AG08395 (cell line): ENCODE data around the gene FLRT2.

Experiments used
- DNase-seq: peaks from one replicate; pipeline ENCODE4 v3.0.0; 2012; ENCODE audit warnings: mixed read lengths, low spot score

The FLRT2 gene

DNA sequence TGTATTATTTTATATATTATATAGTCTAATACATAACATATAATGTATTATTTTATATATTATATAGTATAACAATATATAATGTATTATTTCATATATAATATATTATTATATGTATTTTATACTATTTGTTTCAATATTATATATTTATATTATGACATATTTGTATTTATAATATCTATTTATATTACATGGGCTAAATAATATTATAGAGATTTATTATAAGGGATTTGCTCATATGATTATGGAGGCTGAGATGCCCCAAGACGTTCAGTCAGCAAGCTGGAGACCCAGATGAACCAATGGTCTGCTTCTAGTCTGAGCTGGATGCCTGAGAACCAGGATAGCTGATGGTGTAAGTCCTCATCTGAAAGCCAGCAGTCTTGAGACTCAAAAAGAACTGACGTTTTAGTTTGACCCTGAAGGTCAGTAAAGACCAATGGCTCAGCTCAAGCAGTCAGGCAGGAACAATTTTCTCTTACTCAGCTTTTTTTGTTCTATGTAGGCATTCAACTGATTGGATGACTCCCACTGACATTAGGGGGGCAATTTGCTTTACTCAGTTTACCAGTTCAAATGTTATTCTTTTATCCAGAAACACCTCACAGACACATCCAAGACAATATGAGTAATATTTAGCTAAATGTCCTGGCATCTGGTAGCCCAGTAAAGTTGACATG lies 130.4 kb downstream of the FLRT2 start:
- no peak for DNase-seq

DNA sequence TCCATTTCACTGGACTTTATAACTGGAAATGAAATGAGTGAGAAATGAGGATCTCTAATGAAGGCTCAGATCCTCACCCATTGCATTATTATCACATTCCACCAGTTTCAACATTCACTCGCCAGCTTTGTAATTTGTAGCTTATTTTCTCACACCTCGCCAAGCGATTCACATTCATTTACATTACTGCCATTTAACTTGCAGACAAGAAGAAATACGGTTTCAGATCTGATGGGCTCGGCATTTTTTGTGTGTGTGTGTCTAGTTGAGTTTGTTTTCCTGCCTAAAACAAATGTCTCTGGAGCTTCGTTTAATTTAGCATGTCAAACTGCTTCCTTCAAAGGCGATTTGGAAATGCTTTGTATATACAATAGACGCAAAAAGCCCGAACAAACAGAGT lies 132.2 kb downstream of the FLRT2 start:
- DNase-seq: no peak

DNA sequence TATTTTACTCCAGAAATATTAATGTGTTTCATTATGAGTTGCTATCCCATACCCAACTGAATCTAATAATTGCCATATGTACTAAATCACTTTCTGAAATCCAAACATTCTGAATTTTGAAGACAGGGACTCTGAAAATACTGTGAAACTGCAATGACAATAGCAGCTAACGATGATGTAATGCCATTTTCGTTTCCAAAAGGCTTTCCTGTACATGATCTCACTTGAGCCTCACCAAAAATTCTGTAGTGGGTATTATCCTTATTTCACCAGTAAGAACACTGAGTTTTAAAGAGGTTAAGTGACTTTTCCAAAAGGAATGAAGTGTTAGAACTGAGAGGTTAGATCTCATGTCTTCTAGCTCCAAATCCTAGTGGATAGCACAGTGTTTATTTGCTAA lies 133.3 kb downstream of the FLRT2 start:
- no peak for DNase-seq

DNA sequence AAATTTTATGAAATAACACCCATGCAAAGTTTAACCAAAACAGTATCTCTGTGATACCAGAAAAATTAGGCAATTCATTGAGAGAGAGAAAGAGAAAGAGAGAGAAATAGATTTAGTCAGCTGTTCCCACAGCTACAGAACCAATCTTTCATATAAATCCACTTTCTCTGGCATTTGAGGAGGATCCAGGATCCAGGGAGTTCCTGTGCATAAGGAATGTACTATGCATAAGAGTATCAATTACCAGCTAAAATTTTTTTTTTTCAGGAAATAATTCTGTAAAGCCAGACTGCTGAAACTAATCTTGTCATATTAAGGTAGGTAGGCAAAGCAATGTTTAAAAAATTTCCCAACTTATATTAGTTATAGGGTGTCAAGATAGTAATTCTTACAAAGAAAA lies 133.7 kb downstream of the FLRT2 start:
- DNase-seq: no peak

DNA sequence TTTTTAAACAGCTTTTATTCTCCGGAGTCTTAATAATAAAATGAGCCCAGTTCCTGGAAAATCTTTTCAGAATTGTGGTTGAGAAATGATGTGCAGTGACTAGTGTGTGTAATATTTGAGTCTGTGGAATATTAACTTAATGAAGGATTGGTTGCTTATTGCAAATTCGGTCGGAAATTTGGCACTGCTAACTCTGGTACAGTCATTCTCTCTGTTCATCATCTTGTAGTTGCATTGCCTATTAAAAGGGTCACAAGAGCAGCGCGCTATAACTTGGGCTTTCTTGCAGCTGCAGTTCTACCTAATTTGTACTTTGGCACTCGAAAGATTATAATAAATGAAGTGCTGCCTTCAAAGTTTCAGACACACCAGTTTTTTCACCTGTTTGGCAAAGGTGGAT lies 146.0 kb downstream of the FLRT2 start:
- DNase-seq: no peak

DNA sequence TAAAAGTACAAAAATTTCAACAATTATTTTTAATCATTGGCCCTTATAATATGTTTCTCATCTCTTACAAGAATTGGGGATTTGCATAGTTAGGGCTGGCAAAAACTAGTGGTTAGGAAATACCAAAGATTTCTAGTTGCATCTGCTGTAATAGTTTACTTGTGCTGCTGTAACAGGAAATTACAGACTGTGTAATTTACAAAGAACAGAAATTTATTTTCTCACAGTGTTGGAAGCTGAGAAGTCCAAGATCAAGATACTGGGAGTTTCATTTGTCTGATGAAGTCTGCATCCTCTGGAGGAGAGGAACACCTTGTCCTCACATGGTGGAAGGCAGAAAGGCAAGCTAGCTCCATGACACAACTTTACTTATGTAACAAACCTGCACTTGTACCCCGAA lies 157.0 kb downstream of the FLRT2 start:
- no peak for DNase-seq

DNA sequence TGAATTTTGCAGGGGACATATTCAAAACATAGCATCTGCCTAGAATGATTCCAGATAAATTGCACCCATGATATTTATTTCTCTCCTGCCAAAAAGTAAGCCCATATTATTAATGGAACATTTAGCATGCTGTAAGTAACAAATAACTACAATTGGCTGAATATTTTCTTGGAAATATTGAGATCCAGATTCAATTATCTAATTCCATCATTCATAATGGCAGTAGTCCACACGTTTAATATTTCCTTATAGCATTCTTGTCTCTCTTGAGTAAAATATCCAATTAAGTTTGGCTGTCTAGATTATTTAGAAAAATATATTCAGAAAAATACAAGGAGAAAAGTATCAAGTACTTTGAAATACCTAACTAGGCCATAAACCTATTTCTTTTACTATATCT lies 157.5 kb downstream of the FLRT2 start:
- no peak for DNase-seq

DNA sequence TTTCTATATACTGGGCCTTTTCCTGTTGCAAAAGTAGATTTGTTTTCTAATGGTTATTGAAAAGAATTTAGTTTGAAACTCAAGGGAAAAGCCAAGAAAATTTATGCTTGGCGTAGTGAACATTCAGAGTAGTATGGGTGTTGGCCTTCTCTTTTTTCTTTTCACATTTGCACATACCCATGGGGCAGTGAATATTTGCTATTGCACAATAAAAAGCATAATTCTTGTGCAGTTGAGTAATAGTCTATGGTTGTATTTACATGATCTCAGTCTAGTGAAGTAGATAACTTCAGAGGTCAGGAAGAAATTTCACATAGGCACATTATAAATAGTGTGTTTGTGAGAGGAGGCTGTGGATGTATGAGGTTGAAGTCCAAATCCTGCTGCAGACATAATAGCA lies 158.1 kb downstream of the FLRT2 start:
- no peak for DNase-seq

DNA sequence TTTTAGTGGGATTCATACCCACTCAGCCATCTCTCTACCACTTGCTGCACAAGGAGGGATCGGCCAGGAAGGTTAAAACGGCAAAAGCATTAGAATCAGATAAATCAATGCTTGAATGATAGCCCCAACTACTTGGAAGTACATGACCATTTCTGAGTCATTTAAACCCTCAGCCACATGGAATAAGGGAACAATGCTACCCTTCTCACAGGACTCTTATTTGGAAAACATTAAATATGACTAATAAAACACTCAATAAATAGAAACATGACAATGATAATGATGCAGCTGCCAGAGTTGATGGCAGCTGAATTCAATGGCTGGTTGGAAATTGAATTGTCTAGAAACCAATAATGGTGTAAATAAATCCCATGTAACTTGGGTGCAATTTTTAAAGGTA lies 165.4 kb downstream of the FLRT2 start:
- DNase-seq: no peak

DNA sequence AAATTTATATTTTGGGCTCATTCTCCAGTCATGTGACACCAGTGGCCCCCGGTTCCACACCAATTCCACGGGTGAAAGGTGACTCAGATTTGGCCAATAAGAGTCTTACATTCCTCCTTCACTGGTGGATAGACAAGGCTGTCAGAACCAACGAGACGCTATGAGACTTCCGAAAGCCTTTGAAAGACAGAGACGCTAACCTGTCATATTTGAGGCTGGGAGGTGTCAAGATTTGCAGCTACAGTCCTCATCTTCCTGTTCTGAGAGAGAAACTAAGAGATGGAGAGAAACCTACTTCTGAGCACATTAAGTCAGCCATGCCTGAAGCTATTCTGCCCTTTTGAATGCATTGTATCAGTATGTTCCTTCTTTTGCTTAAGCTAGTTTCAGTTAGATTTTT lies 171.2 kb downstream of the FLRT2 start:
- DNase-seq: no peak

DNA sequence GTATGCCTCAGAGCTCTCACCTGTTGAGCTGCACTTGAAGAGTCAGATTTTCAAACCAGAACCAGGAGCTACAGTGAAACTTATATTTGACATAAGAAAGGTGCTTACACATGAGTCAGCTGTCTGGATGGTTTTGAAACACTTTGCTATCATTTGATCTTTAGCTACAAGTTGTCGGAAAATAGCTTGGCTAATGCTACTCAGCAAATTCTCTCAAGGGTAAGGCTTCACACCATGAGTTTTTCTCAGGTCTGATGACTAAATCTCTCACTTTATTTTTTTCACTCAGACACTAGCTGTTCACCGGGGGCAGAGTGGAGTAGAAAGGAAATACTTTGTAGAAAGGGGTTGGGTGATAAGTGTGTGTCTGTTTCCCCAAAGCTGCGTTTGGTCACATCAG lies 171.8 kb downstream of the FLRT2 start:
- no peak for DNase-seq

DNA sequence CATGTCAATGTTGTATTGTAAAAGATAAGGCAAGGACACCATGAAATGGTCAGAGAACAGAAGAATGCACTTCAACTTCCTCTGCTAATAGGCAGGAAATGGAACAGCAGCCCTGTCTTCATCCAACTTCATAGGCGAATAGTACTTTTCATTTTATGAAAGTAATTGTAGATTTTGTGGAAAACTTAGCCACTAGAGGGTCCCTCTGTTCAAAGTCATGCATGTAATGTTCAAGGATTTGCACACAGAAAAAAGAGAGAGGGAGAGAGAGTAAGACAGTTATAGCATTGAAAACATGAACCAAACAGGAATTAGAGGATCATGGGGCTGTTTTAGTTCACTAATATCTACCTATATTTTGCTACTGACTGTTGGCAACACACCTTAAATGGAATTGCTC lies 172.2 kb downstream of the FLRT2 start:
- no peak for DNase-seq

DNA sequence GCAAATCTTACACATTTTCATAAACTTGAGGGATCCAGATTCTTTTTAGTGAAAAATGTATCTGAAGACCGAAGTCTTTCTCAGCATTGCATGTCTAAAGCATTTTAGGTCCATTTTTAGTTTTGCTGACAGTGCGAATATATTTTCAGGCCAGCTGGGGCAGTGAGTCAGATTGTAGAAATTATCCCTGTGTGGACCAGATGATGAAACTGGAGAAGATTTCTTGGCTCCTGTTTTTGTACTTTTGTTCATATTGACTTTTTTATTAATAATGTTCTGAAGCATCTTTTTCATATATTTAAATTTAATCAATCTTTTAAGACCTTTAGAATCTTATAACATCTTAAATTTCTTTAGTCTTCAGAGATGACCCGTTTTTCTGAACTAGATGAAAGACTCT lies 173.1 kb downstream of the FLRT2 start:
- peak; percentile 41 for DNase-seq
